Stimulated activated CD4-positive, alpha-beta T cell treated with anti-CD3 and anti-CD28 coated beads, Interleukin-1b, Interleukin-23, amount 100 ng/mL, for 4 hours (primary cell): Measurements from ENCODE around the gene SYNC.
"Not testable (repeated sequence)": the region's sequence is repeated elsewhere in the genome, so short reads cannot be mapped to it uniquely, and the experiment has no call there.

Source experiments
- DNase-seq, 2 donors: peaks; one replicate each; pipeline ENCODE4 v3.0.0-alpha.2; 2020; ENCODE audit warnings: low read depth in 2 of 2

Gene SYNC

DNA sequence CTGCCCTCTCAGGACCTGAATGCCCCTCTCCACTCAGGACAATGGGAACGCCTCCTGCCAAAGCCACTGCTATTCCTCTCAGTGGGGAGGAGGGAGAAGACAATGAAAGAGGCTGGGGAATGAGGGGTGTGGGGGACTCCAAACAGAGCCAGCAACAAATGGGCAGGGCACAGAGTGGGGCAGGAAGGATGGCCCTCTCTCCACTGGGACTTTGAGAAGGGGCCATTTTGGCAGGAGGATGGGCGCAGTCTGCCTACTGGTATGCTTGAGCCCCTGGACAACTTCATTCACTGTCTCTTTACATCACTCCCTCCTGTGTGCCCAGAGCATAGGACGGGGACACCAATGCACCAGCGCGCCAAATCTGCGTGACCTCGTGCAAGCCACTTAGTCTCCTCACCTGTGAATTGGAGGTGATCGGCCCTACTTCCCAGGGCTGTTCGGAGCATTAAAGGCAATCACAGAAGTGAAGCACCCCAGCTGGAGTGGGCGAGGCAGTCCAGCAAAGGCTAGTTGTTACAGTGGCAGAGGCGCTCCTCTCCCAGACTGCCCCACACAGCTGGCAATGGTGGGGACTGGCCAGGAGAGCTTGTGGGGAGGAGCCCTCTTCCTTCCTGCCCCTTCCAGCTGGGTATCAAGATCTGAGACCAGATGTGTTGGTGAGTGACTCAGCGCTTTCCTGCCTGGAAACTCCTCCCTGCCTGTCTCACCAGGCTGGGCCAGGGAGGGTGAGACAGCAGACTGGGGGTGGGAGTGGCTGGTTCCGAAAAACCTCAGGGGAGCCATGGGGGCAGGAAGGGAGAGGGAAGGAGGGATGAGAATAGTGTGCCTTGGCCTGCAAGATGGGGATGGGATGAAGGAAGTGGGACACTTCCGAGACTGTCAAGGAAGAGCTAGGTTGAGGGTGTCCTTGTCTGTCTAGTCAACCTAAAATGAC, 22.4 kb upstream of the SYNC start:
- DNase-seq = no peak

GRCh38 chr1:32719681-32720275, 17.2 kb upstream of the SYNC start:
- no peak for DNase-seq

- DNase-seq = no peak
Observed at GRCh38 chr1:32718527-32718926, 16.0 kb upstream of the SYNC start.

- no peak for DNase-seq
Observed at GRCh38 chr1:32718036-32718435, 15.5 kb upstream of the SYNC start.

DNA sequence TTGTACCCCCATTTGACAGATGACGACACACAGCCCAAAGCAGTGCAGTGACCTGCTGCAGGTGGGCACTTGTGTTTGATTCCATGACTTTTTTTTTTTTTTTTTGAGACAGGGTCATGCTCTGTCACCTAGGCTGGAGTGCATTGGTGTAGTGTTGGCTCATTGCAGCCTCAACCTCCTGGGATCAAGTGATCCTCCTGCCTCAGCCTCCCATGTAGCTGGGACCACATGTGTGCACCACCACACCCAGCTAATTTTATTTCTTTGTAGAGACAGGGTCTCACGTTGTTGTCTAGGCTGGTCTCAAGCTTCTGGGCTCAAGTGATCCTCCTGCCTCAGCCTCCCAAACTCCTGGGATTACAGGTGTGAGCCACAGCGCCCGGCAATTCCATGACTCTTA, 14.9 kb upstream of the SYNC start:
- no peak for DNase-seq

DNA sequence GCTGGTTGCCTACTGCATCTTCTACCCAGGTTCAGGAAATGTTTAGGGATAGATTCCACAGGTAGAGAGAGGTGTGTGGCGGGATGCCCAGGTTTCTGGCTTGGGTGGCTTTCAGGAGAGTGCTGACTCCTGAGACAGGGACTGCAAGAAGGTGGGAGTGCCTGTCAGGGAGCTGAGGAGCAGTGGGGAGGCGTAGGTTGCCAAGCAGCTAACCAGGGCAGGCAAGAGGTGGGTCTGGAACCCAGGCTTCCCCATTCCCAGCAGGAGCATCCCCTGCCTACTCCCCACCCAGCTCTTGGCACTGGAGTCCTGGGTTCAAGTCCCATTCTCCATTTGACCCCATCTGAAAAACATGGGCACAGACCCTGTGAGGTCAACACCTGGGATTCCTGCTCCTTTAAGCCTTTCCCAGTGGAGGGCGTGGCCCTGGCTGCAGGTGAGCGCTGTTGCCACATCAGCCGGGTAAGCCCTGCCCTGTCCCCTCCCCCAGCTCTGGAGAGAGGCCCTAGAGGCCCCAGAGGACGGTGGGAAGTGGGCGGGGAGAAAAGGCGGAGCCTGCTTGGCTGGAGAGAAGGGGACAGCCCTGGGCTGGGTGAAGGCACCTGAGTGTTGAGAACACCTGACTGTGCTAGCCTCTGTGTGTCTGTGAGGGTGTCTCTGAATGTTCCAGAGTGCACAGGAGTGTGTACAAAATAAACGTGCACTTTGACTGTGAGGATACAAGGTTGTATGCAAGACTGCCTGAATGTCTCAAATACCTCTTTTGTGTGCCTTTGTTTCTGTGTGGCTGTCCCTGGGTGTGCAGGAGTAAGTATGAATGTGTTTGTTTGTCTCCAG, 14.0 kb upstream of the SYNC start:
- DNase-seq = peak; percentile 3 to 43

GRCh38 chr1:32715901-32716311, 13.3 kb upstream of the SYNC start:
- no peak for DNase-seq

- no peak for DNase-seq
Observed at GRCh38 chr1:32714277-32714676, 11.7 kb upstream of the SYNC start.

DNA sequence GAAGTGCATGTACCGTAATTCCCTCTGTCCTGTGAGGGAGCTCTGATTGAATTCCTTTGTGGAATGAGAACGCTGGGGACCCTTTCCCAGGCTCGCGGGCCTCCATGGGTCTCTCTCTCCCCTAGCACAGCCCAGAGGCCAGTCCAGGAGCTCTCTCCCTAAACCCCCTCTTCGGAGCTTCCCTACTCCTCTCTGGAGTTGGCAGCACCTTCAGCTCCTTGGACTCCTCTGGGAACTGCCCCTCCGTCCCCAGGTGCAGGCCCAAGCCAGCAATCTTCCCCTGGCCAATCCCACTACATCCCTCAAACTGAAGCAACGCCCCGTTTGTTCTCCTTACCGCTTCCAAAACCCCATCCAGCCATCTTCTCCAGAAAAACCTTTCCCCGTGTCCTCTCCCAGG, 10.5 kb upstream of the SYNC start:
- no peak for DNase-seq

- DNase-seq = not testable (repeated sequence)
Observed at GRCh38 chr1:32711221-32711620, 8.7 kb upstream of the SYNC start.

- DNase-seq = no peak
Observed at GRCh38 chr1:32709476-32709875, 6.9 kb upstream of the SYNC start.

DNA sequence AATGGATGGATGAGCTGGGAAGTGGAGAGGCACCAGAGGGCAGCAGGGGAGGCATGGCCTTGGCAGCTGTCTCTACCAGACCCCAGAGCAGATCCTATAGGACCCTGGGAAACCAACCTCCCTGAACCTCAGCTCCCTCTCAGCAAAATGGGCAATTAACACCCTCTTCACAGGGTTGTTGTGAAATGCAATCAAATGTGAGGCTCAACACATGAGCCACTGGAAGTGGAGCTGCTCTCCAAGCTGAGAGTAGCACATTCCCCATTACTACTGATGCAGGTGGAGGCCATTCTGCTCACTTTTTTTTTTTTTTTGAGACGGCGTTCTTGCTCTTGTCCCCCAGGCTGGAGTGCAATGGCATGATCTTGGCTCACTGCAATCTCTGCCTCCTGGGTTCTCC, 6.5 kb upstream of the SYNC start:
- no peak for DNase-seq

GRCh38 chr1:32706491-32706890, 3.9 kb upstream of the SYNC start:
- no peak for DNase-seq

DNA sequence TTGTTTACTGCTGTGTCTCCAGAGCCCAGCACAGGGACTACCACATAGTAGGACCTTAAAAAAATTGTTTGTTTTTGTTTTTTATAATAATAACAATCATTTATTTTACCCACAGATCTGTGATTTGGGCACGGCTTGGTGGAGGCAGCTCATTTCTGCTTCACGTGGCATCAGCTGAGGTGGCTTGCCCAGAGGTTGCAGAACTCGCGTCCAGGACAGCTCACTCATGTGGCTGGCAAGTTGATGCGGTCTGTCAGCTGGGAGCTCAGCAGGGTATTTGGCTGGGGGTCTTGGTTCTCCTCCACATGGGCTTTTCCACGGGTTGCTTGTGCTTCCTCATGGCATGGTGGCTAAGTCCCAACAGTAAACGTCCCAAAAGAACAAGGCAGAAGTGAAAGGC, 2.9 kb upstream of the SYNC start:
- DNase-seq = no peak

GRCh38 chr1:32703479-32704291, 1.1 kb upstream of the SYNC start:
- DNase-seq = no peak

DNA sequence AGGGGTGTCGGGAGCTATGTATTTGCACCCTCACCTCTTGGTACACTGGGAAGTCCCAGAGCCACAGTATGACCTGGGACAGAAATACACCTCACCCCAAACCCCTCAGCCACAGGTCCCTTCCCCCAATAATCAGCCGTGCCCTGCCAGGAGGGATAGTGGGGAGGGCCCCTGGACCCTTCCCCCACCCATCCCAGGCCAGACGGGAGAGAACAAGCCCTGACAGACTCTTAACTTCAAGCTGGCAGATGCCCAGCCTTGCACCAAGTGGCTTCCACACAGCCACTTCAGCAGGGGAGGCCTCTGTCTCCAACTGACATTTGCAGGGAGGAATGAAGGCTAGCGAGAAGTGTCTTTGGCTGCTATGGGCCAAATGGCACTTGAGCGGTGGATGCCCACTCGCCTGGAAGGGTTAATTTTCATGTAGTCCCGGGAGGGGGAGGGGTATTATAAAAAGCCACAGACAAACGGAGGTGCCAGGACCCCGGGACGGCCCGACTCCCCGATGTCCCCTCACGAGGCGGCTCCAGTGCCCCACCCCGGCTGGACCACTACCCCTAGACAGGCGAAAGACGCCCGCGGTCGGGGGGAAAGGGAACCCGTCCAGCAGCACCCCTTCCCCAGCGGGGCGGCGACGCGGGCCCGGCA, 495 bp downstream of the SYNC start:
- DNase-seq = no peak

DNA sequence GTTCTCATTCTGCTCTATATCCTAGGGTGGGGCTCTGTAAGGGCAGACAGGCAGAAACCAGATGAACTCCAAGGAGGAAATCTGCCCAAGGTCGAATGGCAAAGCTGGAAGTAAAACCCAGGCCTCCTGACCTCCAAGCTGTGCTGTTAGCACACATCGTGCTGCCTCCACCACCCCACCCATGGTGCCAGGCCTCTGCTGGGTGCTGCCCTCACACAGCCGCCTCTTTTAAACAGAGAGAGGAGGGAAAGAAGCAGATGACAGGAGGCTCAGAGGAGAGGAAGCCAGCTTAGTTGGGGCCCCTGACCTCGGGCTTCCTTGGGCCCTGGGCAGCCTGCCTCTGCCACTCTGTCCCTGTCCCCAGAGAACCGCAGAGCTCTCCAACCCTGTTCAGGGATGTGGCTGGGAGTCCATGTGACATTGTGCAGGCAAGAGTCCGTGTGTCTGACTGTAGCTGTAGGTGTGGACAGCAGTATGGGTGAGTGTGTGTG, 1.1 kb downstream of the SYNC start:
- no peak for DNase-seq

DNA sequence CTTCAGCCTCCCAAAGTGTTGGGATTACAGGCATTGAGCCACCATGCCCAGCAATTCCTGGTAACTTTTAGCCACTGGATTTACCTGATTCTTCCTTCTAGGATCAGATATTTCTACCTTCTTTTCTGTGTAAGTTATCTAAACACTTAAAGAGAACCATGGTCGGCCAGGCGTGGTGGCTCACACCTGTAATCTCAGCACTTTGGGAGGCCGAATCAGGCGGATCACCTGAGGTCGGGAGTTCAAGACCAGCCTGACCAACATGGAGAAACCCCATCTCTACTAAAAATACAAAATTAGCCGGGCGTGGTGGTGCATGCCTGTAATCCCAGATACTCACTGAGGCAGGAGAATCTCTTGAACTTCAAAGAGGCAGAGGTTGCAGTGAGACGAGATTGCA, 5.6 kb downstream of the SYNC start:
- not testable (repeated sequence) for DNase-seq

DNA sequence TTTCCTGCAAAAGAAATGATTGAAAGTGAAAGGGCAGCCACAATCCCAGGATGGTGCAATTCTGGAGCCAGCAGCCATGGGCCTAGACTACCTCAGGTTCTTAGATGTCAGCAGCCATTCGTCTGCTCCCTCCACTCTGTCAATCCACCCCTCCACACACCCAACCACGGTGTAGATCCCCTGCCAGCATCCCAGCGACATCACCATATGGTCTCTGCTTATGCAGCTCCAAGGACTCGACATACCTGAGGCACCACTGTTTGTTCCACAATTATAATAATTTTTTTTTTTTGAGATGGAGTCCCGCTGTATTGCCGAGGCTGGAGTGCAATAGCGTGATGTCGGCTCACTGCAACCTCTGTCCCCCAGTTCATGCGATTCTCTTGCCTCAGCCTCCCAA, 6.5 kb downstream of the SYNC start:
- no peak for DNase-seq

- no peak for DNase-seq
Observed at GRCh38 chr1:32695098-32695904, 7.3 kb downstream of the SYNC start.
